HG03097 (cell line): ENCODE measurements around the gene UAP1L1.
A peak's percentile ranks its signal among the peaks of the same experiment; 100 is the strongest.
"Not testable (repeated sequence)": the region's sequence is repeated elsewhere in the genome, so short reads cannot be mapped to it uniquely, and the experiment has no call there.

Experiments used
- ATAC-seq: cut with Tn5 transposase; IDR thresholded peaks from one replicate; pipeline ENCODE4 v1.9.1; 2021; ENCODE audit not compliant: unreplicated experiment, low FRiP score

Gene UAP1L1

DNA sequence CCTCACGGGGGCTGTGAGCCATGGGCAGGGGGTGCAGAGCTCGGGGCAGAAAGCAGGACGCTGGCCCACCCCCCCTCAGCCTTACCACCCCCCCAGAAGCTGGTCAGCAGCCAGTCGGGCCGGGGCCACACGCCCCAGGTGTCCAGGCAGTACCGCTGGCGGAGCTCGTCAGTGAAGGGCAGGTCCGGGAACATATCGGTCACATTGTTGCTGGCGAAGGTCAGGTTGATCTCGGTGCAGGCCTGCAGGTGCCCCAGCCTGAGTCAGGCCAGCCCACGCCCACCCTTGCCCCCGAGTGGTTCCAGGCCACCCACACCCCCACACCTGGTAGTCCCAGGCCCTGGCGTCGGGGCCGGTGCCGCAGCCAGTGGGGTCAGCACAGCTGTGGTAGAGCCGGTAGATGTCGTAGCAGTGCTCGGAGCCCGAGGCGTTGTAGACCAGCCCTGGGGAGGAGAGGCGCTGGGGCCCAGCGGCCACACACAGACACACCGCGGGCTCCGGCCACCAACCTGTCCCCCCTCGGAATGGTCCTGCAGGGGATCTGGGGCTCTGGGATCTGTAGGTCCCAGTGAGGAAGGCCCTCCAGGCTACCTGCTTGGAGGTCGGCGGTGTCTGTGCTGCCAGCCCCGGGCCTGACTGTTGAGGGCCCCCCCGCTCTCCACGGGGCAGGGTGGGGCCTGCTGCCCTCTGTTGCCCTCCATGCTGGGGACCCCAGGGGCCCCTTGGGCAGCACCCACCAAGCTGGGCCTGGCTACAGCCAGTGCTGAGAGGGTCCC, 34.7 kb downstream of the UAP1L1 start:
- no peak for ATAC-seq

DNA sequence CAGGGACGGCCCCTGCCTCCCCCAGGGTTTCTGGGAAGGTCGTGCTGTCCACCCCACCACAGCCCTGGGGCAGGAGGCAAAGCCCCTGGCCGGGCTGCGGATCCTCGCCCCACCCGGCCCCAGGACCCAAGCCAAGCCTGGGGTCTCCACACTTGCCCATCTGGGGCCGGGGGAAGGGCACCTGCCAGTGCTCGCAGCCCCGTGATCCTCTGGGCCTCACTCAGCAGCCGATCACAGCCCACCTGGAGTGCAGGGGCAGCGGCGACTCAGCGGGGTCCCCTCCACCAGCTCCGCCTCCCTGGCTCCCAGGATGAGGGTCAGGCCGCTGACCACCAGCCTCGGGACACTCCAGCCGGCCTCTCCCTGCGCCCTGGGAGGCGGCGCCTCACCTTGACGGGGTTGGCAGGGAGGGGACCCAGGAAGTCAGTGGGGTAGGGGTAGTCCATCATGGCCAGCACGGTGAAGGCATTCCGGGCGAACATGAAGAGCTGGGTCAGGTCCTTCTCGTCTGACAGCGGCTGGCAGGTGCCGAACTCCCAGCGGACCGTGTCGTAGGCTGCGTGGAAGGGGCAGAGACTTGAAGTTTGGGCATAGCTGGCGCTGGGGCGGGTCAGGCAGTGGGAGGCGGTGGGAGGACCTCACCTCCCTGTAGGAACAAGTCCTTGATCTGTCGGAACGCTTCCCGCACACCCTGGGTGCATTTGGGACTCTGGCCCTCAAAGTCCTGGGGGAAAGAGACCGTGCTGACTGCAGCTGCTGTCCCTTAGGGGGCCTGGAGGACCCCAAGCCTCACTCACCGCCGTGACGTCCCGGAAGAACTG, 35.5 kb downstream of the UAP1L1 start:
- ATAC-seq = no peak

- no peak for ATAC-seq
These were observed 36.3 kb downstream of the UAP1L1 start for GRCh38 chr9:137113385-137114159.

DNA sequence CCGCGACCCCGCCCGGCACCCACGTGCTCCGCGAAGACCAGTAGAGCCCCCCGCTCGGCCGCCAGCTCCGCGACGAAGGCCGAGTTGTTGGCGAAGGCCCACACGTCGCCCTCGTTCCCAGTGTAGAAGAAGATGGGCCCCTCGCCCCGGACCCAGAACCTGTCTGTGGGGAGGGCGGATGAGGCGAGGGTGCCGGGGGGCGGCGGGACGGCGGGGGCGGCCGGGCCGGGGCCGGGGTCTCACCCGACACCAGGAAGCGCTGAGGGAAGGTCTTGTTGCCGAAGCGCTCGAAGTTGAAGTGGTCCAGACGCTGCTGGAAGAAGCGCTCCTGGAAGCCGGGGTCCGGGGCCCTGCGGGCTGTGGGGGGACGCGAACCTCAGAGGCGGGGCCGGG, 36.9 kb downstream of the UAP1L1 start:
- no peak for ATAC-seq

DNA sequence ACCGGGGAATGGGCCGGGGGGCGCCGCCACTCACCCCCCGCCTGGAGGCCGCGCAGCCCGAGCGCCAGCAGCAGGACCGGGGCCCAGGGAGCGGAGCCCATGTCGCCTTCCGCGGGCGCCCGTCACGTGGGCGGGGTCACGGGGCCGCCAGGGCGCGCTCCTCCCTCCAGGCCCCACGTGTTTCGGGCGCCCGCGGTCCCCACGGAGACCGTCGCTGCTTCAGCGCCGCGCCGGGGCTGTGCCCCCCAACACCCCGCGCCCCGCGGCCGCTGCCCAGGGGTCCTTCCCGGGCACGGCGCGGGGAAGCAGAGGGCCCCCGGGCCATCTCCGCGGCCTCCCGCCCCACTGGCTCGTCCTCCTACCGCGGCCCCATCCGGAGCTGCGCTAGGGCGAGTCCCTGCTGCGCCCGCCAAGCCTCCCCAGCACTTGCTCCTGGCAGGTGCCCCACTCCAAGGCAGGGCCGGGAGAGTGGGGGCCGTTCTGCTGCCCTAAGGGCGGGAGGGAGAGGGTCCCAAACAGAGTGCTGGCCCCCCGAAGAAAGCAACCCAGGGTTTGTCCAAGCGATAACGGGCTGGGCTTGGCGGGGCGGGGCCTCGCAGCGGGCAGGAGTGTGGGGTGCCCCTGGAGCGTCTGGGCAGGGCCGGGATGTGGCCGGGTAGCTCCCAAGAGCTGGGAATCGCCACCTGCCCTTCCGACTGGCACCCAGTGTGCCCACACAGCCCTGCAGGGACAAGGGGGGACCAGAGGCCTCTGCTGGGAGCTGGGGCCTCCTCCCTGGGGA, 37.5 kb downstream of the UAP1L1 start, which contains the start of gene DPP7:
Gene DPP7 (minus strand): TSS at position 121 of the 781 bp plus-strand sequence. CDS start 20 bp downstream, at position 101.
- ATAC-seq = peak; percentile 58

DNA sequence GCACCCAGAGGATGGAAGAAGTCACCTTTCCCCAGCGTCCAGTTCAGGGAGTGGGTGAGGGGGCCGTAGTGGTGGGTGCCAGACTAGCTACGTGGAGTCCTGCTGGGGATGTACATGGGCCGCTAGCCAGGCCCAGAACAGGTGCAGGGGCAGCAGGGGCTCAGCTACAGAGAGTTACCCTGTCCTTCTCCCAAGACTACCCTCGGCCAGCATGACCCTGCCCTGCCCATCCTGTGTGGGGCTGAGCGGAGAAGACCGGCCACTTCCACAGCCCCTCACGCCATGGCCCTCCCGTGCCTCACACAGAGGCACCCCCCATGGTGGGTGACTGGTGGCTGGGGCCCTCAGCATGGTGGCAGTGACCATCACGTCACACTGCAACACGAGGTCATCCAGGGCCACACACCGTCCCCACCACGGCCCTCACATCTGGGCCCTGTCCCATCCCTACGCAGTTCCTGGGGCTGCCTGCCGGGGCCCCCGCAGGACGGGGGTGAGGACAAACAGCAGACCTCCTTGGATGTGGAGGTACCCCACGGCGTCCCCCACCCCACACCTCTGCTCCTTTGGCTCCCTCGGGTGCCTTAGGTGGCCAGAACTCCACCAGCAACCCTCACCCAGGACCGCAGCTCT, 38.2 kb downstream of the UAP1L1 start:
- ATAC-seq = no peak

DNA sequence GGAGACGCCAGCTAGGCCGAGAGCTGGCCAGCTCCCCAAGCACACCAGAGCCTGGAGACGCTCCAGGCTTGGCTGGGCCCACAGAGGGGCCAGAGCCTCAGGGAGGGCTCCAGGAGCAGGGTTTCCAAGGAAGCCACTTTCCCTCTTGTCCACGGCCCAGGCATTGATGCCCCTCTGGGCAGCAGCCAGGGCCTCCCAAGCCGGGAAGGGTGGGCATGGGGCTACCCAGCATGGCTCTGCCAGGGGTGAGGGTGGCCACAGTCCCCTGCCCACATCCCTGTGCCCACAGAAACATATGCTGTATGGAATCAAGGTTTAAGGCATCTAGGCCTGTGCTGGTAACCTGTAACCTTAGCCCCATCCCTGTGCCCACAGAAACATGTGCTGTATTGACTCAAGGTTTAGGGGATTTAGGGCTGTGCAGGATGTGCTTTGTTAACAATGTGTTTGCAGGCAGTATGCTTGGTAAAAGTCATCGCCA, 38.8 kb downstream of the UAP1L1 start:
- no peak for ATAC-seq

DNA sequence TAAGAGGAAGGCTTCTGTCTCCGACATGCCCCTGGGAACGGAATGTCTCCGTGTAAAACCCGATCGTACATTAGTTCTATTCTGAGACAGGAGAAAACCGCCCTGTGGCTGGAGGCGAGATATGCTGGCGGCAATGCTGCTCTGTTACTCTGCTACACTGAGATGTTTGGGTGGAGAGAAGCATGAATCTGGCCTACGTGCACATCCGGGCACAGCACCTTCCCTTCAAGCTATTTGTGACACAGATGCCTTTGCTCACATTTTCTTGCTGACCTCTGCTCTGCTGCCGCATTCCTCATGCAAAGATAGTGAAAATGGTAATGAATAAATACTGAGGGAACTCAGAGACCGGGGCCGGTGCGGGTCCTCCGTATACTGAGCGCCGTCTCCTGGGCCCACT, 39.4 kb downstream of the UAP1L1 start:
- no peak for ATAC-seq

- ATAC-seq = no peak
These were observed 40.0 kb downstream of the UAP1L1 start for GRCh38 chr9:137117269-137117731.

DNA sequence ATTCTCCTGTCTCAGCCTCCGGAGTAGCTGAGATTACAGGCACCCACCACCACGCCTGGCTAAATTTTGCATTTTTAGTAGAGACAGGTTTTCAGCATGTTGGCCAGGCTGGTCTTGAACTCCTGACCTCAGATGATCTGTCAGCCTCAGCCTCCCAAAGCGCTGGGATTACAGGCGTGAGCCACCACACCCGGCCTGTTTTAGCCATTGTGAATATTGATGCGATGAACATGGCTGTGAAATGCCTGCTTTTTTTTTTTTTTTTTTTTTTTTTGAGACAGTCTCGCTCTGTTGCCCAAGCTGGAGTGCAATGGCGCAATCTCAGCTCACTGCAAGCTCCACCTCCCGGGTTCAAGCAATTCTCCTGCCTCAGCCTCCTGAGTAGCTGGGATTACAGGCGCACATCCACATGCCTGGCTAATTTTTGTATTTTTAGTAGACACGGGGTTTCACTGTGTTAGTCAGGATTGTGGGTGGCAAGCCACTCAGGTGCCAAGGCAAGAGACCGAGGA, 40.8 kb downstream of the UAP1L1 start:
- not testable (repeated sequence) for ATAC-seq

- ATAC-seq = not testable (repeated sequence)
These were observed 44.8 kb downstream of the UAP1L1 start for GRCh38 chr9:137121927-137122795.

GRCh38 chr9:137122796-137123467, 45.6 kb downstream of the UAP1L1 start:
- not testable (repeated sequence) for ATAC-seq

DNA sequence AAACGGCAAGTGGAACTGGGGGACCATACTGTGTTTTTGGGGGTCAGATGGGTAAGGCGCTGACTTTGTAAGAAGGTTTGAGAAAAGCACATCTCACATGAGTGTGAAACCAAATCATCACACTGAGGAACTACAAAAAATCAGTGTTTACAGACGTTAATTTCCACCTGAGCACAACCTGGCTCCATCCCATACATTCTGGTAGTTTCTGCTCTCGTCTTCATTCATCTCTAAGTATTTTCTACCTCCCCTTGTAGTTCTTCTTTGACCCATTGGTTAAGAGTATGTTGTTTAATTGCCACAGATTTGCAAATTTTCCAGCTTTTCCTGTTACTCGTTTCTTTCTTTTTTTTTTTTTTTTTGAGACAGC, 46.1 kb downstream of the UAP1L1 start:
- peak; percentile 37 for ATAC-seq

DNA sequence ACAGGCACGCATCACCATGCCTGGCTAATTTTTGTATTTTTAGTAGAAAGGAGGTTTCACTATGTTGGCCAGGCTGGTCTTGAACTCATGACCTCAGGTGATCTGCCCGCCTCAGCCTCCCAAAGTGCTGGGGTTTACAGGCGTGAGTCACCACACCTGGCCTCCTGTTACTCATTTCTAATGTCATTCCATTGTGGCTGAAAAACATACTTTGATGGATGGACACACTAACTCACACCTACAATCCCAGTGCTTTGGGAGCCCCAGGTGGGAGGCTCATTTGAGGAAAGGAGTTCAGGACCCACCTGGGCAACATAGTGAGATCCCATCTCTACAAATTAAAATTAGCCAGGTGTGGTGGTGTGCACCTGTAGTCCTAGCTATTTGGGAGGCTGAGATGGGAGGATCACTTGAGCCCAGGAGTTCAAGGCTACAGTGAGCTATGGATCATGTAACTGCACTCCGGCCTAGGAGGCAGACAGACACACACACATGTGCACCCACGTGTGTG, 46.7 kb downstream of the UAP1L1 start:
- ATAC-seq = not testable (repeated sequence)

DNA sequence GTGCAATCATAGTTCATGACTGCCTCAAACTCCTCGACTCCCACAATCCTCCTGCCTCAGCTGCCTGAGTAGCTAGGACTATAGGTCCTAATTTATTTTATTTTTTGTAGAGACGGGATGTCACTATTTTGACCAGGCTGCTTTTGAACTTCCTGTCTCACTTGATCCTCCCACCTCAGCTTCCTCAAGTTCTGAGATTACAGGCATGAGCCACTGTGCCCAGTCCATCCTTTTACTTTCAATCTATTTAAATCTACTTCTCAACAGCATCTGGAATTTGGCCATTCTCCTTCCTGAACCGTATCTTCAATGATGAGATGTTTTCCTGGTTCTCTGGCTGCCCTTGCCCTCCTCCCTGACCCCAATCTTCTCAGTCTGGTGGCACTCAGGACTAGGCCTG, 49.5 kb downstream of the UAP1L1 start:
- no peak for ATAC-seq

- no peak for ATAC-seq
These were observed 50.2 kb downstream of the UAP1L1 start for GRCh38 chr9:137127301-137128157.
